22Rv1 (cell line): Measurements from ENCODE around the gene SCUBE3.

ENCODE experiments used
- H3K27ac ChIP-seq: fragments of 450-650 bp; 2 replicates; pipeline ENCODE4 v1.5.1; 2017
- ZFX ChIP-seq: fragments of 450-650 bp; IDR thresholded peaks from 2 replicates; pipeline ENCODE4 v1.6.1; 2017; ENCODE audit warnings: antibody characterized with exemption, borderline replicate concordance
- TF ChIP-seq, protein P1 (sequence below): fragments of 450-650 bp; IDR thresholded peaks from 2 replicates; pipeline ENCODE4 v1.5.1; 2017; ENCODE audit warnings: mild to moderate bottlenecking

Gene SCUBE3

DNA sequence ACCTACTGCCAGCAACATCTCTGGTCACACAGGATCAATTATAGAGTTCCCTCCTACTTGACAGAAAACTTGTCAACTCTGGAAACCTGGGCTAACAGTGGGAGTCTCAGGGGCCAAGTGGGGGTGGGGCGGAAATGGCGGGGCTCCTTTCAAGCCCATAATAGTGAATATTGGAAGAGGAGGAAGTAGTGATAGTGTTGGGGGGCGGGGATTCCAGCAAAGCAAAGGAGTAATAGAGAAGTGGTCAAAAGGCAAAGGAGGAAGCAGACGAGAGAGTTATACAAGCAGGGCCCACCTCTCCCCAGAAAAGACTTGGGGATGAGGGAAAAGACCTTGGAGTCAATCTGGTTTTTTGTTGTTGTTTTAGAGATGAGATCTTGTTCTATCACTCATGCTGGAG, 85.9 kb downstream of the SCUBE3 start:
- no peak overlapping the region for H3K27ac ChIP-seq
- TF ChIP-seq, protein P1, sequence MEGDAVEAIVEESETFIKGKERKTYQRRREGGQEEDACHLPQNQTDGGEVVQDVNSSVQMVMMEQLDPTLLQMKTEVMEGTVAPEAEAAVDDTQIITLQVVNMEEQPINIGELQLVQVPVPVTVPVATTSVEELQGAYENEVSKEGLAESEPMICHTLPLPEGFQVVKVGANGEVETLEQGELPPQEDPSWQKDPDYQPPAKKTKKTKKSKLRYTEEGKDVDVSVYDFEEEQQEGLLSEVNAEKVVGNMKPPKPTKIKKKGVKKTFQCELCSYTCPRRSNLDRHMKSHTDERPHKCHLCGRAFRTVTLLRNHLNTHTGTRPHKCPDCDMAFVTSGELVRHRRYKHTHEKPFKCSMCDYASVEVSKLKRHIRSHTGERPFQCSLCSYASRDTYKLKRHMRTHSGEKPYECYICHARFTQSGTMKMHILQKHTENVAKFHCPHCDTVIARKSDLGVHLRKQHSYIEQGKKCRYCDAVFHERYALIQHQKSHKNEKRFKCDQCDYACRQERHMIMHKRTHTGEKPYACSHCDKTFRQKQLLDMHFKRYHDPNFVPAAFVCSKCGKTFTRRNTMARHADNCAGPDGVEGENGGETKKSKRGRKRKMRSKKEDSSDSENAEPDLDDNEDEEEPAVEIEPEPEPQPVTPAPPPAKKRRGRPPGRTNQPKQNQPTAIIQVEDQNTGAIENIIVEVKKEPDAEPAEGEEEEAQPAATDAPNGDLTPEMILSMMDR: no peak
- TF ChIP-seq ZFX: no peak

DNA sequence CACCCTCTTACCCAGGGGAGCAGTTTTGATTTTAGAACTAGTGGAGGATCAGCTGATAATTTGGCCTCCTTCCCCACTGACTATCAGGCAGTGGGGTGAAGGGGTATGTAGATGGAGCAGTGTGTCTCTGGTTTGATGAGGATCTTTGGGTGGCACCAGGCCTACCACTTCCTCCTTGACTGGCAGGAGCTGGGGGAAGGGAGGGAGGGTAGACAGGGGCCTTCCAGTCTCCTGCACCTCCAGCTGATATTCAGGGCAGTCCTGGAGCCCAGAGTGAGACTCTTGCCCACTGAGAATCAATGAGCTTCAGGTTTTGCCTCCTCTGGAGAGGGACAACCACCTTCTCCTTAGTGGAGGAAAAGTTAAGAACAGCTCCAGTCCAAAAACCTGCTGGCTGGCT, 87.1 kb downstream of the SCUBE3 start:
- H3K27ac ChIP-seq: no peak overlapping the region
- TF ChIP-seq, protein P1: no peak
- no peak for TF ChIP-seq ZFX
